HG02798 (cell line): ENCODE results near the gene RRP8.

Source experiments
- ATAC-seq: cut with Tn5 transposase; IDR thresholded peaks from one replicate; pipeline ENCODE4 v1.9.1; 2021; ENCODE audit warnings: mild to moderate bottlenecking; ENCODE audit not compliant: unreplicated experiment, poor library complexity

Gene RRP8

GRCh38 chr11:6633422-6634408 lies 30.3 kb upstream of the RRP8 start:
- ATAC-seq = no peak

DNA sequence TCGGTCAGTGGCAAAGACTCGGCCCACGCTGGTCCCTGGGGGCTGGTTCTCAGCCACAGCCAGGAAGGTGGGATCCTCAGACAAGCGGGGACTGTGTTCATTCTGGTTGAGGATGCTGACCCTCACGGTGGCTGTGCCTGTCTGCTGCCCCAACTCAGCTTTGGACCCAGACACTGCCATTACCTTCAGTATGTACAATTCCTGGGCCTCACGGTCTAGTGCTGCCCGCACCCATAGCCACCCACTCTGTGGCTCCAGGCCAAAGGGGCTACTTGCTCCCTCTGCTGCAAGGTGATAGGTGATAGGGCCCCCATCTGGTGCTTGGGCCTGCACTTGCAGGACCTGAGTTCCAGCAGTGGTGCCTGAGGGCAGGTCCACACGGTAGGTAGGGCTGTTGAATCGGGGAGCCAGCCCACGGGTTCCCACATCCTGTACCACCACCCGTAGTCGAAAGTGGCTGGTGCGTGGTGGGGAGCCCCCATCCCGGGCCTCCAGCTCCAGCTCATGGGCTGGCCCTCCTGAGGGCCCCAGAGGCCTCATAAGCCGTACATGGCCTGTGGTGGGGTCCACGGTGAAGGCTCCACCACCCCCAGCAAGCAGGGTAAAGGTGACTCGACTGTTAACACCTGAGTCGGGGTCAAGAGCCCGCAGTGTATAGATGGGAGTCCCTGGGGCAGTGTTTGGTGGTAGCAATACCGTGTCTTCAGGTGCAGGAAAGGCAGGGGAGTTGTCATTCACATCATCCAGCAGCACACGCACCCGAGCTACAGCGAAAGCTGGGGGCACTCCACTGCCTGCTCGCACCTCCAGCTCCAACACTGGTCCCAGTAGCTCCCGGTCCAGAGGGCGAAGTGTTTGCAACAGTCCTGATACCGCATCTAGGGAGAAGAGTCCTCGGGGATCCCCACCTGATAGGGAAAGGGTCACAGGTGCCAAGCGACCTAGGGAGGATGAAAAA lies 29.0 kb upstream of the RRP8 start:
- no peak for ATAC-seq

GRCh38 chr11:6631361-6631890 lies 28.0 kb upstream of the RRP8 start:
- no peak for ATAC-seq

DNA sequence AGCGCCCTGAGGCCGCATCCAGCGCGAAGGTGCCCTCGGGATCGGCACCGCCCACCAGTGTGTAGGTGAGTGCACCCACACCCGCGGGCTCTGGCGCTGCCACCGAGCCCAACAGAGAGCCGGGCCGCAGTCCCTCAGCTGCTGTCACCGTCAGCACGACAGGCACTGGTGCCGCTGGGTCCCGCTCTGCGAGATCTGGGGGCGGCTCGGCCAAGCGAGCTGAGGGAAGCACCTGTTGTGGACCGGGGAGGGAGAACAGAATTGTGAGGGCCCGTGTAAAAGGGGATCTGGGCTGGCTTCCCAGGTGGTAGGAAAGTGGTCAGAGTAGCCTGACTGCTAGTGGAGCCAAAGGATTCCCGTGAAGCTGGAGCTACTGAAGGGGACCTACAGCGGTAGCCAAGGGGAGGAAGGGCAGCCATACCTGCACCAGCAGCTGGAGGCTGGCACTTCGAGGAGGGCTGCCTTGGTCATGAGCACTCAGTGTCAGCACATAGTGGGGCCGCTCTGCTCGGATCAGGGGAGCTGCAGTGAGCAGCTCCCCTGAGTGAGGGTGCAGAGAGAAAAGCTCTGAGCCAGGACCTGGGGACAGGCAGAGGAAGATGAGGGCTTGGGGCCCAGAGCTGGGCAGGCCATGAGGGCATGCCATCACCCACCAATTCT lies 27.3 kb upstream of the RRP8 start:
- no peak for ATAC-seq

GRCh38 chr11:6629892-6630631 lies 26.6 kb upstream of the RRP8 start:
- ATAC-seq = no peak

- ATAC-seq = no peak
These were observed 26.1 kb upstream of the RRP8 start for GRCh38 chr11:6629573-6629891.

GRCh38 chr11:6628526-6628925 lies 25.1 kb upstream of the RRP8 start:
- ATAC-seq = no peak

GRCh38 chr11:6627762-6628241 lies 24.4 kb upstream of the RRP8 start:
- ATAC-seq = peak; percentile 80

GRCh38 chr11:6626971-6627761 lies 23.8 kb upstream of the RRP8 start:
- ATAC-seq = no peak

DNA sequence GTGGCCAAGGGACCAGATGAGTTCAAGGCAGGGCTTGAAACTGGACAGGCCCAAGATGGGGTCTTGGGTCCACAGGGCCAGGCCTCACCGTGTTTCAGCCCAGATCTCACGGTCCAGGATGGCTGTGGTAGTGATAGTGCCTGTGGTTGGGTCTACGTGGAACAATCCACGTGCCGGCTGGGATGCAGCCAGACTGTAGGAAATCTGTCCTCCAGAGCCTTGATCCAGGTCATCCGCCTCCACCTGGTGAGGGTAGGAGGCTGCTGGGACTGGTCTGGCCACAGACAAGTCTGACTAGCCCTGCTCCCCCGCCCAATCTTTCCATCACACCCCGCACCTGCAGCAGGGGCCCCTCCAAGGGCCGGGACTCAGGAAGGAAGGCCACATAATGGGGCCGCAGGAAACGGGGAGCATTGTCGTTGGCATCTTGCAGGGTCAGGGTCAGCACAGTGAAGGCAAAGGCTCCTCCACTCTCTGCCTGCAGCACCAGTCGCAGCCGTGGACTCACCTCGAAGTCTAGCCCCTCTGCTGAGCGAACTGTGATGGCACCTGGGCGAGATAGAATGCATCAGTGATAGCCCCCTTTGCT lies 22.5 kb upstream of the RRP8 start:
- no peak for ATAC-seq

- ATAC-seq = no peak
These were observed 21.9 kb upstream of the RRP8 start for GRCh38 chr11:6625156-6625831.

GRCh38 chr11:6623391-6624363 lies 20.3 kb upstream of the RRP8 start:
- no peak for ATAC-seq

GRCh38 chr11:6622261-6623171 lies 19.1 kb upstream of the RRP8 start:
- ATAC-seq = no peak

DNA sequence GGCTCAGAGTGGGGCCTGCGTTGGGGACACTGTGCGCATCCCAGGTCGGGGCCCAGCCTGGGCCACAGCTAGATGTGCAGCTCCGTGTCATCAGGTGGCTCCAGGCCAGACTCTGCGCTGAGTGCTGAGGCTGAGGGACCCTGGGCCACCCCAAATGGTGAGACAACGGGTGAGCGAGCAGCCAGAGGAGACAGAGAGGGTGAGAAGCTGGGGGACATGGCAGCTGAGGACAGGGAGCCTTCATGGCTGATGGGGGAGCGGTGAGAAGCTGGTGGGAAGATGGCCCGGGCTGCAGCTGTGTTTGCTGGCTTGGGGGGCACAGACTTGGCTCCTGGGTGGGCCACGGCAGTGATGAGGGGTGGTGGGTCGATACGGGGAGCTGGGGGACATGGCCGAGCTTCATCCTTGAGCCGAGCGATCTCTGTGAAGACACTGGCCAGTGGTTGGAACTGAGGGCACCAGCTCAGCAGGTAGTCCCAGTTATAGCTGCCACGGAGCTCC lies 18.3 kb upstream of the RRP8 start:
- no peak for ATAC-seq

GRCh38 chr11:6620636-6621035 lies 17.2 kb upstream of the RRP8 start:
- no peak for ATAC-seq
